HEK293T (cell line): ENCODE measurements around the gene CRHR2.
"Not testable (repeated sequence)": the region's sequence is repeated elsewhere in the genome, so short reads cannot be mapped to it uniquely, and the experiment has no call there.

Experiments used
- CTCF ChIA-PET: fragments of 350-600 bp; formaldehyde crosslinking; extraction: SDS; loops from one replicate; lab custom pipeline; 2021; ENCODE audit warnings: antibody characterized with exemption, inconsistent platforms; lab: Yijun Ruan, JAX
- POLR2A ChIA-PET: fragments of 350-600 bp; formaldehyde crosslinking; extraction: SDS; loops from one replicate; lab custom pipeline; 2020; ENCODE audit warnings: antibody characterized with exemption, inconsistent platforms; lab: Yijun Ruan, JAX
- DNase-seq: peaks from one replicate; pipeline ENCODE4 v3.0.0; 2012; ENCODE audit warnings: mixed read lengths; ENCODE audit errors: extremely low spot score
- ARNT ChIP-seq: fragments of 450-650 bp; IDR thresholded peaks from 2 replicates; pipeline ENCODE4 v1.6.1; 2017; ENCODE audit warnings: mild to moderate bottlenecking
- BHLHE40 ChIP-seq: fragments of 450-650 bp; IDR thresholded peaks from 2 replicates; pipeline ENCODE4 v1.6.1; 2016; ENCODE audit warnings: mild to moderate bottlenecking, moderate library complexity, borderline replicate concordance
- CTBP1 ChIP-seq: fragments of 450-650 bp; IDR thresholded peaks from 2 replicates; pipeline ENCODE4 v1.6.1; 2016; ENCODE audit warnings: borderline replicate concordance
- ELF4 ChIP-seq: fragments of 450-650 bp; IDR thresholded peaks from 2 replicates; pipeline ENCODE4 v1.6.1; 2017; ENCODE audit warnings: antibody characterized with exemption
- FOXA1 ChIP-seq: fragments of 450-650 bp; IDR thresholded peaks from 2 replicates; pipeline ENCODE4 v1.6.1; 2016; ENCODE audit warnings: mild to moderate bottlenecking
- FOXK2 ChIP-seq: fragments of 450-650 bp; IDR thresholded peaks from 2 replicates; pipeline ENCODE4 v1.6.1; 2016; ENCODE audit warnings: mild to moderate bottlenecking
- FOXM1 ChIP-seq: fragments of 450-650 bp; IDR thresholded peaks from 2 replicates; pipeline ENCODE4 v1.6.1; 2017; ENCODE audit warnings: mild to moderate bottlenecking, borderline replicate concordance
- HDGF ChIP-seq: fragments of 450-650 bp; IDR thresholded peaks from 2 replicates; pipeline ENCODE4 v1.6.1; 2017; ENCODE audit warnings: antibody characterized with exemption, borderline replicate concordance
- L3MBTL2 ChIP-seq: fragments of 450-650 bp; conservative IDR thresholded peaks from 2 replicates; pipeline ENCODE4 v1.6.1; 2016; ENCODE audit warnings: mild to moderate bottlenecking
- LEF1 ChIP-seq: fragments of 450-650 bp; IDR thresholded peaks from 2 replicates; pipeline ENCODE4 v1.6.1; 2017; ENCODE audit warnings: mild to moderate bottlenecking, borderline replicate concordance
- NFRKB ChIP-seq: fragments of 450-650 bp; IDR thresholded peaks from 2 replicates; pipeline ENCODE4 v1.6.1; 2016; ENCODE audit warnings: mild to moderate bottlenecking, moderate library complexity
- PKNOX1 ChIP-seq: fragments of 450-650 bp; IDR thresholded peaks from 2 replicates; pipeline ENCODE4 v1.6.1; 2016
- SP1 ChIP-seq: fragments of 450-650 bp; IDR thresholded peaks from 2 replicates; pipeline ENCODE4 v1.6.1; 2017
- SUZ12 ChIP-seq: fragments of 450-650 bp; IDR thresholded peaks from 2 replicates; pipeline ENCODE4 v1.6.1; 2016; ENCODE audit warnings: mild to moderate bottlenecking
- TARDBP ChIP-seq: fragments of 450-650 bp; IDR thresholded peaks from 2 replicates; pipeline ENCODE4 v1.6.1; 2016
- ZNF384 ChIP-seq: fragments of 450-650 bp; IDR thresholded peaks from 2 replicates; pipeline ENCODE4 v1.6.1; 2016

CRHR2 gene

GRCh38 chr7:30645661-30646060 lies 36.6 kb downstream of the CRHR2 start:
- CTCF ChIA-PET: no interaction called here
- POLR2A ChIA-PET: no interaction called here
- no peak for TF ChIP-seq LEF1
- no peak for TF ChIP-seq TARDBP
- TF ChIP-seq SP1: no peak
- no peak for TF ChIP-seq ZNF384
- no peak for TF ChIP-seq BHLHE40
- no peak for TF ChIP-seq CTBP1
- no peak for TF ChIP-seq PKNOX1
- TF ChIP-seq NFRKB: no peak
- no peak for TF ChIP-seq SUZ12
- no peak for TF ChIP-seq FOXK2
- no peak for TF ChIP-seq HDGF
- no peak for TF ChIP-seq FOXM1
- no peak for TF ChIP-seq FOXA1
- TF ChIP-seq ELF4: no peak
- no peak for TF ChIP-seq L3MBTL2
- no peak for TF ChIP-seq ARNT
- no peak for DNase-seq

- TF ChIP-seq PKNOX1: no peak
- POLR2A ChIA-PET: interaction anchor here (0.7 kb wide), 1 partner anchor 12 kb away, joined by 3 read pairs; no protein-coding TSS in a partner anchor
- no peak for DNase-seq
- CTCF ChIA-PET: no interaction called here
These were observed 37.8 kb downstream of the CRHR2 start for GRCh38 chr7:30644286-30644955.

- TF ChIP-seq FOXM1 (no peak), LEF1 (no peak), NFRKB (no peak), SUZ12 (no peak)
- POLR2A ChIA-PET: no interaction called here
- CTCF ChIA-PET: no interaction called here
- no peak for DNase-seq
These were observed 39.5 kb downstream of the CRHR2 start for GRCh38 chr7:30642789-30643188.

GRCh38 chr7:30642322-30642721 lies 39.9 kb downstream of the CRHR2 start:
- CTCF ChIA-PET, DNase-seq, POLR2A ChIA-PET: not testable (repeated sequence)

- ChIA-PET CTCF (no interaction called here), POLR2A (no interaction called here)
- DNase-seq: no peak
- no peak for TF ChIP-seq ARNT
- no peak for TF ChIP-seq SUZ12
- TF ChIP-seq FOXK2: no peak
- no peak for TF ChIP-seq FOXM1
- TF ChIP-seq L3MBTL2: no peak
- no peak for TF ChIP-seq LEF1
- no peak for TF ChIP-seq TARDBP
- TF ChIP-seq CTBP1: no peak
- TF ChIP-seq HDGF: no peak
- no peak for TF ChIP-seq PKNOX1
- no peak for TF ChIP-seq FOXA1
- TF ChIP-seq BHLHE40: no peak
- TF ChIP-seq ZNF384: no peak
- TF ChIP-seq ELF4: no peak
- TF ChIP-seq NFRKB: no peak
- TF ChIP-seq SP1: no peak
These were observed 46.5 kb downstream of the CRHR2 start for GRCh38 chr7:30635798-30636197.

GRCh38 chr7:30634634-30635201 lies 47.5 kb downstream of the CRHR2 start:
- no peak for TF ChIP-seq LEF1
- TF ChIP-seq BHLHE40: no peak
- TF ChIP-seq ELF4: no peak
- TF ChIP-seq SUZ12: no peak
- no peak for TF ChIP-seq NFRKB
- TF ChIP-seq FOXK2: no peak
- no peak for TF ChIP-seq TARDBP
- TF ChIP-seq FOXA1: no peak
- TF ChIP-seq HDGF: no peak
- CTCF ChIA-PET: interaction anchor here (0.6 kb wide), 1 partner anchor 13 kb away, joined by 3 read pairs; no protein-coding TSS in a partner anchor
- DNase-seq: no peak
- POLR2A ChIA-PET: no interaction called here

- no peak for TF ChIP-seq FOXM1
- no peak for TF ChIP-seq CTBP1
- no peak for TF ChIP-seq SP1
- no peak for TF ChIP-seq FOXA1
- TF ChIP-seq PKNOX1: no peak
- TF ChIP-seq SUZ12: no peak
- no peak for TF ChIP-seq TARDBP
- no peak for TF ChIP-seq NFRKB
- TF ChIP-seq FOXK2: no peak
- no peak for TF ChIP-seq ELF4
- no peak for TF ChIP-seq LEF1
- no peak for TF ChIP-seq HDGF
- TF ChIP-seq L3MBTL2: no peak
- TF ChIP-seq ARNT: no peak
- no peak for TF ChIP-seq ZNF384
- TF ChIP-seq BHLHE40: no peak
- DNase-seq: no peak
- ChIA-PET POLR2A (no interaction called here), CTCF (no interaction called here)
These were observed 48.0 kb downstream of the CRHR2 start for GRCh38 chr7:30634193-30634626.
